ENCODE measurements around the gene HSD3B2. TPM values are rescaled to one million over a fixed set of nuclear protein-coding genes. Genes with fewer than 3 reads are reported as not detected.

HSD3B2 gene
- polyA plus RNA-seq, 1 donor (not counting 4 experiments of a cell fraction or from before 2014, with no cell fraction given): not detected

GRCh38 chr1:119453021-119453420 lies 38.1 kb downstream of the HSD3B2 start:
- Histone ChIP-seq H3K9me1 (ENCODE audit: control insufficient read depth, extremely low read depth, insufficient read depth, low read length) (no peaks in the 10 kb centered on the region), H4K20me1 (ENCODE audit: control insufficient read depth, extremely low read depth, insufficient read depth, low read length) (no peaks in the 10 kb centered on the region), H3K9ac (ENCODE audit: control insufficient read depth, extremely low read depth, insufficient read depth, low read length) (no peak overlapping the region), H3K27ac (ENCODE audit: control insufficient read depth, insufficient read depth, low read length) (no peak overlapping the region), H3K4me2 (ENCODE audit: control insufficient read depth, extremely low read depth, insufficient read depth, low read depth, low read length) (peak overlapping the region; percentile 69), H3K9me3 (ENCODE audit: control insufficient read depth, low read depth, low read length) (no peaks in the 10 kb centered on the region), H3K79me2 (ENCODE audit: control insufficient read depth, insufficient read depth, low read length) (no peaks in the 10 kb centered on the region), H3K4me3 (ENCODE audit: control insufficient read depth in 2 of 3, extremely low read depth in 1 of 3, insufficient read depth in 2 of 3, low read depth in 1 of 3, low read length in 3 of 3) (no peak overlapping the region), H3K27me3 (ENCODE audit: control insufficient read depth, extremely low read depth, insufficient read depth, low read length) (no peaks in the 10 kb centered on the region), H3K4me1 (ENCODE audit: control insufficient read depth, extremely low read depth, insufficient read depth, low read length) (peaks cover 16% of the 10 kb centered on the region), H3K36me3 (ENCODE audit: control insufficient read depth in 2 of 2, extremely low read depth in 1 of 2, insufficient read depth in 2 of 2, low read length in 2 of 2) (no peaks in the 10 kb centered on the region), H2AFZ (ENCODE audit: control insufficient read depth, low read length) (no peak overlapping the region)
- TF ChIP-seq CTCF (optimal IDR thresholded peaks at IDR 0.05 in 1 of 3, IDR thresholded peaks at IDR 0.05 in 1 of 3, conservative IDR thresholded peaks at IDR 0.05 in 1 of 3; ENCODE audit: extremely low read depth in 1 of 3, insufficient read depth in 2 of 3, low read length in 3 of 3) (no peak), EZH2 (IDR thresholded peaks at IDR 0.05; ENCODE audit: low read length) (no peak)
- DNase-seq (ENCODE audit: low read depth, low spot score): no peak
- peak; percentile 80 for FAIRE-seq
- dilution Hi-C loops (cut with MboI; ENCODE audit: extremely low pct_ligation_motif_present, low sequenced_read_pairs): no loop called here

DNA sequence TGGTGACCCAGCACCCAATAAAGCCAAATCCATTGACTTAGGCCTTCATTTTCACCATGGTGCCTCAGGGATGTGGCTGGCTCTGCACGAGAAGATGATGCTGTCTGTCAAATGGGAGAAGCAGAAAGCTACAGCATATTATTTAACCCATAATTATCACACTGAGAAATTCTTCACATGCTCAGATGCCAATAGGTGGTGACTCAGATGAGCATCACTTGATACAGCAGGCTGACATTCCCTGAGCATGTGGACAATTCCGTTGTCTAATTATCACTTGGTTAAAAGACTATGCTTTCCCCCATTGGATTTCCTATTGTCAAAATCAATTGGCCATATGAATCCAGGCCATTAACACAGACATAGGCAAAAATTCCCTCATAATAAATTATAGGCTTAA lies 48.0 kb downstream of the HSD3B2 start:
- H3K27me3 ChIP-seq (ENCODE audit: control insufficient read depth, extremely low read depth, insufficient read depth, low read length): no peaks in the 10 kb centered on the region
- no peak for DNase-seq (ENCODE audit: low read depth, low spot score)
- no peaks in the 10 kb centered on the region for H3K79me2 ChIP-seq (ENCODE audit: control insufficient read depth, insufficient read depth, low read length)
- peaks cover 10% of the 10 kb centered on the region for H3K4me1 ChIP-seq (ENCODE audit: control insufficient read depth, extremely low read depth, insufficient read depth, low read length)
- no peak overlapping the region for H3K27ac ChIP-seq (ENCODE audit: control insufficient read depth, insufficient read depth, low read length)
- H3K36me3 ChIP-seq (ENCODE audit: control insufficient read depth in 2 of 2, extremely low read depth in 1 of 2, insufficient read depth in 2 of 2, low read length in 2 of 2): no peaks in the 10 kb centered on the region
- TF ChIP-seq CTCF (optimal IDR thresholded peaks at IDR 0.05 in 1 of 3, IDR thresholded peaks at IDR 0.05 in 1 of 3, conservative IDR thresholded peaks at IDR 0.05 in 1 of 3; ENCODE audit: extremely low read depth in 1 of 3, insufficient read depth in 2 of 3, low read length in 3 of 3) (no peak), EZH2 (IDR thresholded peaks at IDR 0.05; ENCODE audit: low read length) (no peak)
- no peak overlapping the region for H3K9ac ChIP-seq (ENCODE audit: control insufficient read depth, extremely low read depth, insufficient read depth, low read length)
- no peaks in the 10 kb centered on the region for H3K9me1 ChIP-seq (ENCODE audit: control insufficient read depth, extremely low read depth, insufficient read depth, low read length)
- no peaks in the 10 kb centered on the region for H4K20me1 ChIP-seq (ENCODE audit: control insufficient read depth, extremely low read depth, insufficient read depth, low read length)
- no peak overlapping the region for H3K4me3 ChIP-seq (ENCODE audit: control insufficient read depth in 2 of 3, extremely low read depth in 1 of 3, insufficient read depth in 2 of 3, low read depth in 1 of 3, low read length in 3 of 3)
- no peaks in the 10 kb centered on the region for H3K9me3 ChIP-seq (ENCODE audit: control insufficient read depth, low read depth, low read length)
- peak; percentile 44 for FAIRE-seq
- H2AFZ ChIP-seq (ENCODE audit: control insufficient read depth, low read length): no peak overlapping the region
- no peak overlapping the region for H3K4me2 ChIP-seq (ENCODE audit: control insufficient read depth, extremely low read depth, insufficient read depth, low read depth, low read length)
- dilution Hi-C loops (cut with MboI; ENCODE audit: extremely low pct_ligation_motif_present, low sequenced_read_pairs): no loop called here

Measured in keratinocyte (primary cell).